HL-60 (cell line): ENCODE data around the gene TLR4.

Experiments
- CTCF ChIP-seq: IDR thresholded peaks from one replicate; pipeline ENCODE4 v1.5.1; 2011; ENCODE audit warnings: low read length, control low read depth, inconsistent platforms; ENCODE audit not compliant: insufficient read depth
- POLR2AphosphoS5 ChIP-seq: IDR thresholded peaks from 2 replicates; pipeline ENCODE4 v1.6.1; 2012; ENCODE audit warnings: low read depth
- SPI1 ChIP-seq: IDR thresholded peaks from 2 replicates; pipeline ENCODE4 v1.6.1; 2012; ENCODE audit warnings: low read depth, mild to moderate bottlenecking, borderline replicate concordance

GRCh38 chr9:117715411-117715989 lies 11.3 kb downstream of the TLR4 start:
- TF ChIP-seq CTCF: no peak
- no peak for TF ChIP-seq SPI1
- TF ChIP-seq POLR2AphosphoS5: no peak
